Stimulated activated CD8-positive, alpha-beta memory T cell treated with anti-CD3 and anti-CD28 coated beads, Interleukin-4, amount 100 ng/mL, for 48 hours (primary cell): ENCODE measurements around the gene DYRK2.
A peak's percentile ranks its signal among the peaks of the same experiment; 100 is the strongest.

Source experiments
- DNase-seq: peaks from one replicate; pipeline ENCODE4 v3.0.0-alpha.2; 2020

DYRK2 gene

GRCh38 chr12:67647181-67647798 lies 1.3 kb upstream of the DYRK2 start:
- no peak for DNase-seq

GRCh38 chr12:67647799-67648520 lies 585 bp upstream of the DYRK2 start:
- DNase-seq: peak; percentile 44

DNA sequence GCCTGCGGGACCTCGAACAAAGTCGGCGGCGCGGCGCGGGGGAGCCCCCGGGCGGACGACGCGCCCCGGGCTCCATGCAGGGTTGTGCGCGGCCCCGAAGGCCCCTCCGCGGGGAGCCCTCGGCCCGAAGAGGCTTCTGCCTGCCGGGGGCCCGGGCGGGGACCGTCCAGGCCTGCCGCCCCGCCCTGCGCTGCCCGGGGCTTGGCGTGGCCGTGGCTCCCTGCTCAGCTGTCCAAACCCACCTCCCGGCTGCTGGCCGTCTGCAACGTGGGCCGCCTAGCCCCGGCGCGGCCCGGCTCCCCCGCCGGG lies 670 bp downstream of the DYRK2 start:
- DNase-seq: no peak

DNA sequence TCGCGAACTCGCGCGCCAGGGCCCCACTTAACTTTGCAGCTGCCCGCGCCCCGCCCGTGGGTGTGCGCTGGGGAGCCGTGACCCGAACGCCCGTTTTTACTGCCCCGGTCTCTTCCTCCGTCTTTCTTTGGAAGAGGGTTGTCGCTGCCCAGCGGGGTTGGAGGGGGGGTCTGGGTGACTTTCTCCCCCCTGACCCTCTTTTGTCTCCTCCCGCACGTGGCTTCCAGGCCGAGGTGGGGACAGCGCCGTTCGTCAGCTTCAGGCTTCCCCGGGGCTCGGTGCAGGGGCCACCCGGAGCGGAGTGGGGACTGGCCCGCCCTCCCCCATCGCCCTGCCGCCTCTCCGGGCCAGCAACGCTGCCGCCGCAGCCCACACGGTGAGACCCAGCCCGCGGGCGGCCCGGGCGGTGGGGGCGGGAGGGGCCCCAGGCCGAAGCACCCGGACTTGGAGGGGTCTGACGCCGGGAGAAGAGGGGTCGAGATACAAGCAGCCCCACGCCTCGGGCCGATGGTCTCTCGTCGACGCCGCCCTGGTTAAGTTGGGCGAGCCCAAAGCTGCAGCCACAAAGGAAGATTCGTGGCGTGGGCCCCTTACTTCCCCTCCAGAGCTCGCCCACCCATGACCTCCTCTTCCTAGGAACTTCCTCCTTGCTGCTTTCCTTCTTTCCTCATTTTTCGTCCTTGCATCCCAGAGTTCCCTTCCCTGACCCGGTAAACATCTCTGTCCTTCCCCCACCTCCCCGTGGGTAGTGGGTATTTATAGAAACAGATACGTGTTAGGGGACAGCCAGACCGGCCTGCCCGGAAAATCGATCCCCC lies 1.2 kb downstream of the DYRK2 start:
- peak; percentile 57 for DNase-seq

DNA sequence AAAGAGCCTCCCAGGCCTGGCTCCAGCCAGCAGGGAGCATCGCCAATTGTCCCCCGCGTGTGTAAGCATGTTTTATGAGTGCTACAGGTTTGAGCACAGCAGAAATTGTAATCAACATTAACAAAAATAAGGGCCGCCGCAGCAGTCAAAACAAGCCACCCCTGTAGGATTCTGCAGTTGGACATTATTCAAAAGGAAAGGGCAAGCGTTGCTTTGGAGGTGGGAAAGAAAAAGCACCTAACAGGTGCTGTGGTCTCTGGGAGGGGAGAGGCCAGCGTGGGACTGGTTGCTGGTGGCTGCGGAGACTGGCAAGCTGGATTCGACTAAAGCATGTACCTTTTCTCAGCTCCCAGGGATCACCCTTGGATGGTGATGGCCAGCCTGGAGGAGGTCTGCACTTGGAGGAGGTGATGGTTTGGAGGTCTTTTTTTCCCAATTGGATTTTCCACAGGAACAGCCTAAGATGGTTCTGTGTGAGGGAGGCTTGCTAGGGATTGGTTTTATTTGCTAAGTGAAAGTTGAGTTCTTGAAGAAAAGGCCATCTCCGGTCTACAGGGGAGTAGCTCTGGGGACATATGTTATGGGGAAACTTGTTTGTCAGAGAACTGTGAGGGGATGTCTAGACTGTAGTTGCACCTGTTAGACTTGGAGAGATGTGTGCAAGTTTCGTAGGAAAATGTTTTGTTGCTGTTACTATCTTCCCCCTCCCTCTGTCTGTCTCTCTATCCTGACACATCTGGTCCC lies 2.0 kb downstream of the DYRK2 start:
- no peak for DNase-seq

- DNase-seq: no peak
Observed at GRCh38 chr12:67651132-67651695, 2.7 kb downstream of the DYRK2 start.

DNA sequence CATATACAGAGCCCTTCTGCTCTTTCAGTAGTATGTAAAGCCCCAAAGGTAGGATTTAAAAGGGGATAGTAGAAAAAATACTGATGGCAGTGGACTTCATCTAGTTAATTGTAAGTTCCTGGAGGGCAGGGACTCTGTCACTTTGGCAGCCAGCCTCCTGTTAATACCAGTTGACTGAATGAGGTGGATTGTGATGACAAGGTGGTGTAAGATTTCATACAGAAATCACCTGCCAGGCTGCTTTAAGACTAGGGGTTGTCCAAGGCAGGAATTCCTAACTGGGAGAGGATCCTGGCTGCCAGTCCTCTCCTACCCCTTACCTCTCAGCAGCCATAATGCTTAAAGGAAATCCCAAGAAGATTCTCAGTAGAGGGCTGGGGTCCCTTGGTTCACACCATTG lies 7.3 kb downstream of the DYRK2 start:
- no peak for DNase-seq

DNA sequence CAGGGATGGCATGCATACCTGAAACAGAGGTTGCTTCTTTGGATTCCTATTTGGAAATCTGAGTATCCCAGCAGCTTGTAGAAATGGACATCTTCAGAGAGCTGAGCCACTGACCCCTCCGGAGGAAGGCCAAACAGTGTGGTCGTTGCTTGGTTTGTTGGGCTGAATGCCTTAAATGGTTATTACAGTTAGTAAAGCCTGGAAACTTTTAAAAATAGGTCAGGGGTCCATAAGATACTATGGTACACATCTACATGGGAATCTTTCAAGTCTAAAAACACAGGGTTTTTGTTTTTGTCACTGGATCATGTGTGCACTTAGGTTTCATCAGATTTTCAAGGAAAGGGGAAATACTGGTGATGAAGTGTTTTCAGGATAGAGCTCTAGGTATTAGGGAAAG lies 7.7 kb downstream of the DYRK2 start:
- DNase-seq: no peak

GRCh38 chr12:67658486-67658885 lies 9.9 kb downstream of the DYRK2 start:
- no peak for DNase-seq

DNA sequence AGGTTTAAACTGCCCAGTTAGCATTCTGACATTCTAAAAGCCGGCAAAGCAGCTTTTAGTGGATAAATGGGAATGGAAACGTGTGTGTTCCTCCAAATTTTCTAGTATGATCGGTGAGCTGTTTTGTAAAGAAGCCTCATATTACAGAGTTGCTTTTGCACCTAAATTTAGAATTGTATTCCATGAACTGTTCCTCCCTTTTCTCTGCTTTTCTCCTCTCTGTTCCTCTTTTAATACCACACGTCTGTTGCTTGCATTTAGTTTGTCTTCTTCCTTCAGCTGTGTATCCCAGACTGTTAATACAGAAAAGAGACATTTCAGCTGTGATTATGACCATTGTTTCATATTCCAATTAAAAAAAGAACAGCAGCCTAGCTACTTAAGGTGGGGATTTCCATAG lies 10.7 kb downstream of the DYRK2 start:
- no peak for DNase-seq

- DNase-seq: no peak
Observed at GRCh38 chr12:67661311-67662021, 12.9 kb downstream of the DYRK2 start.

DNA sequence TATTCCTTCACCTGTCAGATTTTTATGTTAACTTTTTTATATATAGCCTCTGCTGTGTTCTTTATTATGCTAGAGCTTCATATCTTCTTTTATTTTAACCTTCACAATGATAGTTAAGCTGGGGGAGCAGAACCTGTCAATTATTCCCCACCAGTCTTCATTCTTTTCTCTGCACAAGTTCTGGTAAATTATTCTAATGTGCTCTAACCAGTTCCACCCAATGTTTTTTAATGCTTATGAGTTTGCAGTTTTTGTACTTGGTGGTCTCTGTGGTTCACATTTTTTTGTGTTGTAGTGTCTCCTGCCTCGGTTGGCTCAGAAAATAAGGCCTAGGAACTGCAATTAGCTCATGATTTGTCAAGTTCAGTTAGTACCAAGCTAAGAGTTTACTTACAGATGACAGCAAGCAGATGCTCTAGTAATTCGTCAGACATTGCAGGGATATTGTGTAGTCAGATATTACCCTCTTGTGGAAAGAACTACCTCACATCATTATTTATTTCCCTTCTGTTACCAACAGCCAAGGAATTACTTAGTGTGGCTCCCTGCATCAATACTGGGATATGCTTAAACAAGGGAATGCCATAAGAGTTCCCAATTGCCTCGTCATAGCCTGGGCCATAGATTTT lies 14.5 kb downstream of the DYRK2 start:
- no peak for DNase-seq

DNA sequence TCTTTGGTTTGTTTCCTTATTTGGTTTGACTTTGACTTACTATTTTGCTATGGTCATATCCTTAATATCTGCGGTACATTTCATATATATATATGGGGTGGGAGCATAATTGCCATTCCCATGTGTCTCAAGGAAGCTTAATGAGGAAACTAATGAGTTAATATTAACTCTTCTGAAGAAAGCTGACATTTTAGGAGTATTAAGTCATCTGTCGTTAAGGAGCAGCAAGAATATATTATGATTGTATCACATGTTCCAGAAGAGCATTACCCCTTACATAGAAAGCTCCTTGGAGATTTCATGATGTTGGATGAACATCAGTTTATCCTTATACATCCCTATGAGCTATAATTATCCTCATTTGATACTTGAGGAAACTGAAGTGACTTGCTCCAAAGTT lies 15.6 kb downstream of the DYRK2 start:
- DNase-seq: no peak

- no peak for DNase-seq
Observed at GRCh38 chr12:67665679-67666078, 17.1 kb downstream of the DYRK2 start.

DNA sequence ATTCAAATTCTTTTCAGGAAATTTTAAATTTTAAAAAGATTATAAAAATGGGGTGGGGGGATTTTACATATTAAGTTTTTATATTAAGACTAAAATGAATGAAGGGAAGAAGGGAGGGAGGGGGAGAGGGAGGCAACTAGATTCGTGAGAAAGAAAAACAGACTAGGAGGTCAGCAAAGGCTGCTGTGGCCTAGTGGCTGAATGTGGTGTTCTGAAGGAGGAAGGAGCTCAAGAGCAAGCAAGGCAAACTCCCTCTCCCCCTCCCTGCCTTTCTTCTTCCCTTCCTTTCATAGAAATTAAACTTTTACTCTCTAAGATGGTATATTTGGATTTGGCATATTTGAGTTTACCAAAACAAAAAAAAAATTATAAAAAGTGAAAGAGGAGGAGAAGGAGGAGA lies 18.1 kb downstream of the DYRK2 start:
- DNase-seq: no peak

- no peak for DNase-seq
Observed at GRCh38 chr12:67667276-67668073, 18.9 kb downstream of the DYRK2 start.

DNA sequence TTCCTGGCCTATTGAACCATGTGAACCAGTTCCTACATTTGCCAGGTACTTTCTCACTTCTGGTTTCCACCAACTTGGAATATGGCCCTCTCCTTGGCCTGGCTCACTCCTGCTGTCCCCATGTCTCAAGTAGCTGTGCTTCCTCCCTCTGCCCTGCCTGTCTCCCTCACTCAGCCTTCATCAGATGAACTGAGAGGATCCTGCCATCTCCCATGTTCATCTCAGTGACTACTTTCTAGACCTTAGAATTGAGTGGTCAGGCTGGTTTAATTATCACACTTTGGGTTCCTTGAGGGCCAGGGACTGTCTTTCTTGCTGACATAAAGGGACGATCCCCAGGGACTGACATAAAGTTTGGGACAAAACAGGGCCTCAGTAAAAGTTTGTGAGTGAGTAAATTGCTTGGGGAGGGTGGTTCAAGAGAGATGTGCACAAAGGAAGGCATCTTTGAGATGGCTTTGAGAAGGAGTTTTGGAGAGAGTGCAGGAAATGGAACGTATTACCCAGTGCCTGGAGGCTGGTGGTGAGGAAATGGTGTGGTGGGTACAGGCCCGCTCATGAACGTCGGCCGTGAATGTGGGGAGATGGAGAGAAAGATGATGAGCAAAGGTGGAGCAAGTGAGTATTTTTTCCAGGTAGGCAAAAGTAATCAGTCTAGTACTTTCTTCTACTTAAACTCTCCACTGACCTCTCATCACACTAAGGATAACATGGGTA lies 20.8 kb downstream of the DYRK2 start:
- DNase-seq: no peak

DNA sequence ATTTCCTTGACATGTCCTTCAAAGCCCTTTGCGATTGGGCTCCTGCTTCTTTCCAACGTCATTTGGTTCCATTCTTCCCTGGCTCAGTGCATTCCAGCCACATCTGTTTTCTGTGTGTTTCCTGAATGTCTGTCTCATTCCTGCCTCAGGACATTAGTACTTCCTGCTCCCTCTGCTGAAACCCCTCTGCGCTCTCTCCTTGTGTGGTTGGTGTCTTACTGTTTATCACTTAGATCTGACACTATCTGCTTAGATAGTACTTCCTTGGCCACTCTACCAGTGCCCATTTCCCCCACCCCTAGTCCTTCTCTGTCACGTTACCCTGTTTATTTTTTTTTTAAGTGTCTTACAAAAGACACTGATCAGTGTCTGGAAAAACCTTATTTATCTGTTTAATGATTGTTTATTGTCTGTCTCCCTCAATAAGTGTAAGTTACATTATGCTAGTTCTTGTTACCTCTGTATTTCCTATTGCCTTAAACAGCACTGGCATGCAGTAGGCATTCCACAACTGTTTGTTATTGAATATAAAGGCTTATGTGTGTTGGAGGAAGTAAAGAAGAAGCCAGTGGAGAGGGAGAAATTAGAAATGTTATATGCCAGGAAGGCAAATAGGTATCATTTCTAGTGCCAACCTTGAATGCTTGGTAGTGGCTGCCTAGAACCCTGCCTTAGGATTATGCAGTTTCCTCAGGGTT lies 21.5 kb downstream of the DYRK2 start:
- DNase-seq: no peak

GRCh38 chr12:67671419-67671818 lies 22.9 kb downstream of the DYRK2 start:
- no peak for DNase-seq

DNA sequence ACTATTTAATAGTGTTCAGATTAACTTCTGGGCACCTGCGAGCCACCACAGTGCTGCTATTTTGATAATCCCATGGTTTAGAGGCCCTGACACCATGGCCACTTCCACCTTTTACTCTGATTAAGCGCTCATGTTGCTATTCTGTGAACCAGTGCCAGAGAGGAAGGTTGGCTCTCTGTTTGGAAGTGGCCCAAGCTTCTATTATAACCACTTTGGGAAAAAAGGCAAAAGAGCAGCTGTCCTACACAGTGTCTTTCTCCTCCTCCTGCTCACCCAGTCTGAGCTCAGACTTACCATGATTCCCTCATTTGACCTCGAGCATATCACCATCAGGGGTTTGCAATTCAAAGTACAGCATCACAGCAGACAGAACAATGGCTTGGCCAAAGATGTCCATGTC lies 23.3 kb downstream of the DYRK2 start:
- no peak for DNase-seq
